Hepatic stellate cell (primary cell): ENCODE results near the gene ENDOD1.
"Not testable (repeated sequence)": the region's sequence is repeated elsewhere in the genome, so short reads cannot be mapped to it uniquely, and the experiment has no call there.

Experiments used
- DNase-seq: peaks from one replicate; pipeline ENCODE4 v3.0.0; 2011; ENCODE audit warnings: low spot score

ENDOD1 gene

DNA sequence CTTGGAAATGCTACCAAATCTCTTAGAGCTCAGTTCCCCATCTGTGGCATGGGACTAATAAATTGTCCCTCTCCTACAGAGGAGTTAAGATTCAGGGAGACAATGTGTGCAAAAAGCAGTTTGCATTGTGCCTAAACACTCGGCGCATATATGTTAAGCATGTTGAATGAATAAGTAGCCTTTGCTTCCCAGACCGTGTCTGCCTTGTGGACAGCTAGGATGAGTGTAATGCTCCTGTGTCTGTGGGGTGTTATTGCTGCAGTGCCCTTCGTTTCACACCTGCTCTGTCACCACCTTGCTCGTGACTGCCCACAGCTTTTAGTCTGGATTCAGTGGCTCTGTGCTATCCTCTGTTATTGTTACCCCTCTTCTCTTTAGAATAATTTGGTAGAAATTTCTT, 14.1 kb downstream of the ENDOD1 start:
- DNase-seq = no peak

DNA sequence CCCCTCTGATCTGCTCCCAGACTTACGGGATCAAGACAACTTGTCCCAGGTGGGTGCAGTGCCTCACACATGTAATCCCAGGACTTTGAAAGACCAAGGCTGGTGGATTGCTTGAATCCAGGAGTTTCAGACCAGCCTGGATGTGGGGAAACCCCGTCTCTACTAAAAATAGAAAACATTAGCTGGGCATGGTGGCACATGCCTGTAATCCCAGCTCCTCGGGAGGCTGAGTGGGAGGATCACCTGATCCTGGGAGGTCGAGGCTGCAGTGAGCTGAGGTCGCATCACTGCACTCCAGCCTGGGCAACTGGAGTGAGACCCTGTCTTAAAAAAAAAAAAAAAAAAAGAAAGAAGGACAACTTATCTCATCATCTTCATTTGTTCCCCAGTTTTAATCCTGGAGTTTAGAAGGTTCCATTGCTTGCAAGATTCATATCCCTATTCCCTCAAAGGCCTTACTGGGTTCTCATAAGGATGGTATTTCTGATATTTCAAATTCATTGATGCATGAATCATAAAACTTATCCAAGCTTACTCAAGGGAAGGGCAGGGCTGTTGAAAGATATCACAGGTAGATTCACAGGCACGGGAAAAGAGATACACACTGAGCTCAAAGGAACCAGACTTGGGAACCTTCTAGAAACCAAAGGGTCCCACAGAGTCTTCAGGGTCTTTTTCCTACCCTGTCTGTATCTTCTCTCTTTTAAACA, 14.6 kb downstream of the ENDOD1 start:
- DNase-seq = no peak

DNA sequence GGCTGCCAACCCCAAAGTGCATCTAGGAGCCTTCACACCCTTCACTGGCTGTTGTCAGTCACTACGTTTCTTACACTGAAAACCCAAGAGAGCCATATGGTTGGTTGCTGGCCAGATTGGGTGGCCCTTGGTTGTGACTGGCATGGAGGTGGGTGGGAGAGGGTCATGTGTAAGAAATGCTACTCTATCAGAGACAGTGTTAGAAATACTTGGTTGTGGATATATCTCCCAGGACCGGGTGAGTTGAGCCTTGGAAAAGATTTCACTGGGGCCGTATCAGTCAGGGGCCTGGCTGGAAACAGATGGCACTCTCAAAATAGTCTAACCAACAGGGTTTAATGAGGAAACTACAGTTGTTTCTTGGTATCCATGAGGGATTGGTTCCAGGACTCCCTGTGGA, 15.2 kb downstream of the ENDOD1 start:
- DNase-seq = no peak

DNA sequence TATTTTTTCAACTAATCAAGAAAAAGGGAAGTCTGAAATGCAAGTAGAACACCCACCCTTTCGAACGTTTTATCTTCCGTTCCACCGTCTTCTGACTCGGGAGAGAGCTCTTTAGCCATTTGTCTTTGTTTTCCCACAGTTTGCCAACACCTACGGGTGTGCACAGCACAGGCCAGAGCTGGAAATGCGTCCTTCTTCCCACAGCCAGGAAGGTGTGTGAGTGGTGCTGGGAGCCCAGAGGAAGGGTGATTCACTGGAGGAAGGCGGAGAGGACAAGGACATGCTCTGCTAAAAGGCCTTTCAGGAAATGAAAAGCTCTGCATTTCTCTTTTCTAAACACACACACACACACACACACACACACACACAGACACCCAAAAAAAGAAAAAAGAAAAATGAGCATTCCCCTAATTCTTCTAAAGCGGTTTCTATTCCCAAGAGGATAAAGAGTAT, 18.5 kb downstream of the ENDOD1 start:
- peak; percentile 68 for DNase-seq

DNA sequence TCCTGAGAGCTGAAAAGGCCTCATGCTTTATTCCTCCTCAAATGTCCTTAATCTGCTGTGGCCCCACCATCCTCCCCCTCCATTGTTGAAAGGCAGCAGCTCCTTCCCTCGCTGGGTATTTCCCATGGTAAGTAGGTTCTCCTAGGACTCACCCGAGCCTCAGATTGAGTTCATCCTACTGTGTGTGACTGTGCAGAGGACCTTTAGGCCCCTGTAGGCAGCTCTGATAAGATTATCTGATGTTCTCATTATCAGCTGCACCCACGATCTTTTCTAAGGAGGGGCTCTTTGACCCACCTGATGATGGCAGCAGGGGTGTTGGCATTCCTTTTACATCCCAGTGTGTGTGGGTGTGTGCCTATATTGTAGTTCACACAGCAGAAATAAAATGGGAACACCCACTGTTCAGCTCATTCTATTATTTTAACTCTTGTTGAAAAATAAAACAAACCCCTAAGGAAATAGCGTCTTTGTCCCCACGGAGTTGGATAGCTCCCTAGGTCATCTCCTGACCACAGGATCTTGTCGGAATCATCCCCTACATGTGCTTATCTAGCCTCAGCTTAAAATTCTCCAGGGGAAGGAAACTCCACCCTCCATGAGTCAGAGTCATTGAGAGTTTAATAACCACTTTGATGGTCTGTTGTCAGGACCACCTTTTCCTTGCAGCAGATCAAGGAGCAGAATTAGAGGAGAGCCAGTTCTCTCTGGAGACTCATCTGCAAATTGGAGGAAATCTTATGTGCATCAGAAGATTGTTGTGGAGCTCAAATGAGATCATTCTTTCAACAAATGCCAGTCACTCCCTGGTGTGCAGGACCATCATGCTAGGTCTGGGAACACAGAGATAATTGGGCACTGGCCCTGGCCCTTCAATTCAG, 19.3 kb downstream of the ENDOD1 start:
- DNase-seq = peak; percentile 60

DNA sequence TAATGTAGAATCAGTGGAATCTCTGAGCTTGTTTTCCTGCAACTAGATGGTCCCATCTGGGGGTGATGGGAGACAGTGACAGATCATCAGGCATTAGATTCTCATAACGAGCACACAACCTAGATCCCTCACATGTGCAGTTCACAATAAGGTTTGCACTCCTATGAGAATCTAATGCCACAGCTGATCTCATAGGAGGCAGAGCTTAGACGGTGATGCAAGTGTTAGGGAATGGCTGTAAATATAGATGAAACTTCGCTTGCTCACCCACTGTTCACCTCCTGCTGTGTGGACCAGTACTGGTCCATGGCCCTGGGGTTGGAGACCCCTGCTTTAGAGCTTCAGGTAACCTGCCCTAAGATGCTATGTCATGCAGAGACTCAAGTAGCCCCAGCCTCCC, 21.8 kb downstream of the ENDOD1 start:
- DNase-seq = not testable (repeated sequence)

DNA sequence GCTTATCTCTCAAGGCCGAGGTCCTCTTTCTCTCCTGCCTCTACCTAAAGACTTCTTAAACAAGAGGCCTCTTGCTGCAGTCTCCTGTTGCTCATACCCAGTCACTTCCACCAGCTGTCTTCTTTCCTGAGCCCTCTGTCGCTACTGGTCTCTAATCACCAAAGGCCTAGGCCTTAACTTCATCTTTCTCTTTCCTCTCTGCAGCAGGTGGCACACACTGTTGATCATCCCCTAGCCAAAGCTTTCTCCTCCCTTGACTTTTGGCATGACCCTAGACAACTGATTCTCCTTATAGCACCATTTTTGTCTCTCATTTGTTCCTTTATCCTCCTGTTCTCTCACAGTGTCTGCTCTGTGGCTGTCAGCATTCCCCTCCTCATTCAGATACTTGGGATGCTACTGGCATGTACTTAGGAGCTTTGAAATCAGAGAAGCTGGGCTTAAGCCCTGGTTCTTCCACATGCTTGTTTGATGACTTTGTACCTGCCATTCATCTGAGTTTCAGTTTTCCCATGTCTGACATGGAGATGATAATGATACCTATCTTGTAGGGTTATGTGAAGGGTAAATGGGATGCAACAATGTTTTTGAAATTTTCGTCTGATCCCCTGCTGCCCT, 22.4 kb downstream of the ENDOD1 start:
- no peak for DNase-seq

DNA sequence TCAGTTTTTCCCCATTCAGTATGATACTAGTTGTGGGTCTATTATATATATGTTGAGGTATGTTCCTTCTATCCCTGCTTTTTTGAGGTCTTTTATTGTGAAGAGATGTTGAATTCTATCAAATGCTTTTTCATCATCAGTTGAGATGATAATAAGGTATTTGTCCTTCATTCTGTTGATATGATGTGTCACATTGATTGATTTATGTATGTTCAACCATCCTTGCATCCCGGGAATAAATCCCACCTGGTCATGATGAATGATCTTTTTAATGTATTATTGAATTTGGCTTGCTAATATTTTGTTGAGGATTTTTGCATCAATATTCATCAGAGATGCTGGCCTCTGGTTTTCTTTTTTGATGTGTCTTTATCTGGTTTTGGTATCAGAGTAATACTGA, 26.0 kb downstream of the ENDOD1 start:
- no peak for DNase-seq

DNA sequence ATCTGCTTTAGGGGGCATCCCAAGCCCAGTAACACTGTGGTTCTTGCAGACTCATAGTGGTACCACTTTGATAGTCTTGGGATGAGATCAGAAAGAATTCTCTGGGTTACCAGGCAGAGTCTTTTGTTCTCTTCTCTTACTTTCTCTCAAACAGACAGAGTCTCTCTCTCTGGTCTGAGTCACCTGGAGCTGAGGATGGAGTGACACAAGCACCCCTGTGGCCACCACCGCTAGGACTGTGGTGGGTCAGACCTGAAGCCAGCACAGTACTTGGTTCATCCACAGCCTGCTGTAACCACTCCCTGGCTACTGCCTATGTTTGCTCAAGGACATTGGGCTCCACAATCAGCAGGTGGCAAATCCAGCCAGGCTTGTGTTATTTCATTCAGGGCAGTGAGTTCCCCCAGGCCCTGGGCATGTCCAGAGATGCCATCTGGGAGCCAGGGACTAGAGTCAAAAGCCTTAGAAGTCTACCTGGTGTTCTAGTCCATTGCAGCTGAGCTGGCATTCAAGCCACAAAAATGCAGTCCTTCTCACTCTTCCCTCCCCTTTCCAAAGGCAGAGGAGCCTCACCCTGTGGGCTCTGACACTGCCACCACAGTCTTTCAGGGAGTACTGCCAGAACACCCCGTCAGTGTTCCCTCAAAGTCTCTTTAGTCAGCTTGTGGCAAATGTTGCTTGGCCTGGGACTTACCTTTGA, 29.9 kb downstream of the ENDOD1 start:
- DNase-seq = no peak

DNA sequence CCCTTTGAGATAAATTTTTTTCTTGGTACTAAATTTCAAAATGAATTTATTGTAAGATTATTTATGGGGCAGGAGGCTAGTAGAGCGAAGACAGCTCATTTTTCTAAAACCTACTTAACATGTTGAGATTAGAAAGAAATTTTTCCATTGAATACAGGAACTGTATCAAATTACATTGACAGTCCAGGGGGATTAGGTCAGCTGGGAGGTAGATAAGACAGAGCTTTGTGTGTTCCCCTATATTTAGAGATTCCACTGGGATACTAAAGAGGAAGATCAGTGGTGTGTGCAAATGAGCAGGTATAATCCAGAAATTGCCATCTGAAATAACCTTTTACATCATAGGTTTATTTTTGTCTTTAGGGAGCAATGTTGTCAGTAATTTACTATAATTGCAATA, 32.1 kb downstream of the ENDOD1 start:
- no peak for DNase-seq

DNA sequence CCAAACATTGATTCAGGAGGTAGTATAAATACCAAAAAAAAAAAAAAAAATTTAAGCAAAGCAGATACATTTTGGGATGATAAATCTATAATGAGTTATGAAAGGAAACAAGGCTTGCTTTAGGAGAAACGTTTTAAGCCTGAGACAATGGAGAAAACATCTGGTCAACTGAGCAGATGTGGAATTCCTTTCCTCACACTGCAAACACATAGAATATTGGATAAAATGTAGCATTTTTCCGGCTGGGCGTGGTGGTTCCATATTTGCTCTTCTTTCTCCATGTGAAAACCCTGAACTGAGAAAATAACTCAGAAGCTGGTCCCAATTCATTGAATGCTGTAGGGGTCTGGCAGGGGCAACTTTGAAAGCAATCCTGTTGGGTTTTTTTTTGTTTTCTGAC, 33.9 kb downstream of the ENDOD1 start:
- DNase-seq = no peak

DNA sequence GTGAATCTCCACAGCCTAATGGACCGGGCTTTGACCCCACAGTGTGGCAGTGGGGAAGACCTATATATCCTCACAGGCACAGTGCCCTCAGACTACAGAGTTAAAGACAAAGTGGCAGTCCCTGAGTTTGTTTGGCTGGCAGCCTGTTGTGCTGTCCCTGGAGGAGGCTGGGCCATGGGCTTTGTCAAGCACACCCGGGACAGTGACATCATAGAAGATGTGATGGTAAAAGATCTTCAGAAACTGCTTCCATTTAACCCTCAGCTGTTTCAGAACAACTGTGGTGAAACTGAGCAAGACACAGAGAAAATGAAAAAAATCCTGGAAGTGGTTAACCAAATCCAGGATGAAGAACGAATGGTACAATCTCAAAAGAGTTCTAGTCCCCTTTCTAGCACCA, 39.0 kb downstream of the ENDOD1 start:
- DNase-seq = no peak

DNA sequence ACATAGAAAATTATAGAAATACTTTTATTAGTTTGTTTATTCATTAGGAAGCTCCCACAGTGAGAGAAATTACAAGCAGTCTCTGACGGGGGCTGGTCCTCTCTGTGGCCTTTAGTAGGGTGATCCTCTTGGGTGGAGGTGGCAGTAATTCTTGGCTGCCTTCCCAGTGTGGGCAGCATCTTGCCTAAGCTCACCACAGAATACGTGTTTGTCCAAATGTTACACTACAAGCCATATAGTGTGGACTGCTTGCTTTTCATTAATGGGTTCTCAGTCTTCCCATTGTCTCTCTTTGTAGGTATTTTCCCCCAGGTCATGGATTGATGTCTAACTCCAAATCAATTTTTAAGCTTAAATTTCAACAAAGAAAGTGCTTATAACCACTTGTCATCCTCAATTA, 43.3 kb downstream of the ENDOD1 start:
- no peak for DNase-seq

DNA sequence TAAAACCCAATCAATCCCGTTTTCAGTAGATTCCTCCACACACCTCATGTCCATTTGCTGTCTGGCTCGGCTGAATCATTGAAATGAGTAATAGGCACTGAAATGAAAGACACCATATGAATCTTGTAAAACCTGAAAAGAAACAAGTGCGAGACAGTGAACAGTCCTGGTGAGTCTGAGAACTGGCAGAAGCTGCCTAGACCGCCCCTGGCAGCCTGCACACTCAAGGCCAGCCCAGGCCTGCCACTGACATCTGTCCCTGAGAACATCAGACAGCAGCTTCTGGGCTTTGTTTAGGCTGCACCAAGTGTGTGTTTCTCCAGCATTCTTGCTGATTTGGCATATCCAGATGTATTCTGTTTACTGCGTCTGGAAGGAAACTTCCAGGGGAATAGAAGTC, 44.8 kb downstream of the ENDOD1 start:
- DNase-seq = peak; percentile 30

DNA sequence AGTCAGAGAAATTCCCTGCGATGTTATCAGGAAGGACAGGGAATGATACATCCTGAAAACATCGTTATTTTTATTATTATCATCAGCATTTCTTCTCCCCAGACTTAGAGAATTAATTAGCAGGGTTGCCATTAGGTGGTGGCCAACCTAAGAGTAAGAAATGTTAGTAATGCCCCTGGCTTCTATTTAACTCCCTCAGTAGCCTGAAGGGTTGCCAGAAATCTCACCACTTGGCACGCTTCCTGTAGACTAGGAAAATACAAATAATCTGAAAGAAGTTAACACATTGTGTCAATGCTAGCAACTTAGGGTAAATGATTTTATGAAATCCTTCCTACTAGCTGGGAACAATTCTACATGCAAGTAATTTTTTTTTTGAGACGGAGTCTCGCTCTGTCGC, 45.5 kb downstream of the ENDOD1 start:
- no peak for DNase-seq

DNA sequence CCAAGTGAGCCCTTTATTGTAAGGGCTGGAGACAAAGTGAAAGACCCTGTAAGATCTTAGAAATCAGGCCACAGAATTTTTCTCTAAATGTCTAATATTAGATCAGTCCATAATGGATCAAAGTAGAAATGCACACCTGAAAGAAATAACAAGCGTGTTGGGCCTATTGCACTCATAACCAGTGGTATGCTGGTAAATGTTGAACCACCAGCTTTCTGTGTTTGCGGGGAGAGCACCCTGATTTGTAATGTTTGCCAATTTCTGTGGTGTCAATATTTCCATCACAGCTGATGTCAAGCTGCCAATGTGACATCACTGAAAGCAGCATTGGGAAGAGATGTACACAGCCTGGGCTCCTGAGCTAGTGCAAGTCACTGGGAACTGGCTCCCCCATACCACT, 46.2 kb downstream of the ENDOD1 start:
- no peak for DNase-seq

DNA sequence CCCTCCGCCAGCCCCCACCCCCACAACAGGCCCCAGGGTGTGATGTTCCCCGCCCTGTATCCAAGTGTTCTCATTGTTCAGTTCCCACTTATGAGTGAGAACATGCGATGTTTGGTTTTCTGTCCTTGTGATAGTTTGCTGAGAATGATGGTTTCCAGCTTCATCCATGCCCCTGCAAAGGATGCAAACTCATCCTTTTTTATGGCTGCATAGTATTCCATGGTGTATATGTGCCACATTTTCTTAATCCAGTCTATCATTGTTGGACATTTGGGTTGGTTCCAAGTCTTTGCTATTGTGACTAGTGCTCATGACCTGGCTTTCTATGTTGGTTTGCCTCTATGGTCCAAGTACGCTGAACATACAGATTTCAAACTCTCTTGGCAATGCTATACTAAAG, 47.1 kb downstream of the ENDOD1 start:
- not testable (repeated sequence) for DNase-seq

DNA sequence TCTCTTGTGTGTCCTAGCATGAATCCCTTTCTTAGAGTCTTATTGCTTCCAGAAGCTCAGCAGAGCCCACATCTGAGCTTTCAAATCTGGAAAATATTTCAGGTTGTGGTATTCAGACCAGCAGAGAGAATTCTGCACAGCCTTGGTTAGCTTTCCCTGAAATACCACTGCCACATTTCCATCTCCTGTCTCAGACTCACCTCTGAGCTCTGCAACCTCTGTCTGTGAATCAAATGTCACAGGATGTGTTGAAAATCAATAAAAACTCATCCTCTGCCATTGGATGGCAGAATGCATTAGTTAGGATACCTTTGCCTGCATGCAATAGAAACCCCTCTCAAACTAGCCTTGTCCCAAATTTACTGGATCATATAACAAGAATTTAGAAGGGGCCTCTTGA, 47.7 kb downstream of the ENDOD1 start:
- no peak for DNase-seq

DNA sequence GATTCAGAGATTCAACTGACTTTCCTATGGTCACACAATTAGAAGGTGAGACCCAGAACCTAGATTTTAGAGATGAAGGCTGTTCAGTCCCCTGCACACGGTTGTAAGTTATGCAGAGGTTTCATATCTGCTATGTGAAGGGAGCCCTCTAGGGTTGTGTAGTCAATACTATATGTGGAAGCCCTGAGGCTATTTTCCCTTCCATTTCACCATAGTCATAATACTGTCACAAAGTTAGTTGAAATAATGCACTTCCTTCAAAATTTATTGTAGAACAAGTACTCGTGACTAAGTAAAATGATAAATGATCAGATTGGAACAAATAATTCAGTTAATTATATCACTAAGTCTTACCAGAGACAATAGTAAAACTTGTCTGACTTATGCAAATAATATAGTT, 48.8 kb downstream of the ENDOD1 start:
- DNase-seq = no peak

DNA sequence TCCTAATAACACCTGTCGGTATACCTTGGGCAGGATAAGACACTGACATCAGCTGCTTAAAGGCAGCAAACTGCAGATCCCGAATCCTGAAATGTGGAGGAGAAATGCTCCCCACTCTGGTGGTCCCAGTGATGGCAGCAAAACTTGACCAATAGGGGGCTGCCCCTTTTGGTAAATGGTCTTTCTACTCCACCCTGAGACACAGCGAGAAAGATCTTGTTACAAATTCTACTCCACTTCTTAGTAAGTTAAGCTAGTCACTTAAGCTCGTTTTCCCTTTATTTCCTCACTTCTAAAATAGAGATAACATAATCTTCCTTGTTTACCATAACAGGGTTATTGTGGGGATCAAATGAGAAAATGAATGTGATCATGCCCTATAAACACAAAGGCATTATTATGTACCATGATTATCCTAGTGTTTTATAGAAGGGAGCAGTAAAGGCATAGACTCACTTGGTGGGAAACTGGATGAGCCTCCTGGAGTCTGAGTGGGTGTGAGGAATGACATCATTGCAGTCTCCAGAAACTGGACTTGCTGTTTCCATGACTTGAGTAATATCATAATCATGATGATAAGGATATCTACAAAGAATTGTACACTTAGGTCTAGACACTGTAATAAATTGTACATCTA, 50.9 kb downstream of the ENDOD1 start:
- DNase-seq = no peak

DNA sequence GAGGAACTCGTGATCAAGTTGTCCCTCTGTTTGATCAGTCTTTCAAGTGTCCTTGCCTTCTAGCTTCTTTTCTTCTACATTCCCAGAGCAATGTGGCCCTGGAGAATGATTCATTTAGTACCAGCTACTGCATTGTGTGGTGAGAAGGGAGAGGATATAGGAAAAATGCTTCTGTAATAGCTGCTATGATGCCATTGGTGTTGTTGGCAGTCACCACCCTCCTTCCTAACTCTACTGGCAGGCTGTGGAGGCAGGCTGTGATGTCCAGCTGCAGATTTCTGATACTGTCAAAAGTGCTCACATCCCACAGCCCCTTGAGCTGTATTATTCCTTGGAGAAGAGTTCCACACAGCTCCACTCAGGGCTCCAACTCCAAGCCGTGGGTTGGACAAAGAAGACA, 52.8 kb downstream of the ENDOD1 start:
- no peak for DNase-seq

DNA sequence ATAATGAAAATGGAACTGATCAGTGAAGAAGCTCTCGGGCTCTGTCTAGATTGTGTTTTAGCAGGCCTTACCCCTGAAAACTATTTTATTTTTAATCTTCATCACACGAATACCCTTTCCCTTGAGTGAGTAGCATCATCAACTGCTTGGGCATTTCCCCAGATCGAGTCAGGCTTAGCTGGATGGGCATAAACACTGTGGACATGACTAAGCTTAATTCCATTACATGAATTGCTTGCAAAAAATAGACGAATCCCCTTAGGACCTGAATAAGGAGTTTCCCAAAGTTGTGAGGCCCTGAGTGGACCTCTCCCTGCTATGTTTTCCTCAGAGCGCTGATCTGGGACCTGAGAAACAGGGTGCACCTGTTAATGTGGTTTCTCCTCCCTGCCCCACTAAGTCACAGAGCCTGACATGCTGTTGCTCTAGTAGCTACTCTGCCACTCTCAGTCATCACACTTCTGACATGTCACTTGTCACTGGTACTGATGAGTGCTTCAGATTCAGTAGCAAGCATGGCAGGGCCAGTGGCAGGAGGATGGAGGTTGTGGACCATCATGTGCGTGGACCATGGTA, 53.5 kb downstream of the ENDOD1 start:
- DNase-seq = peak; percentile 31
